Measurements from ENCODE around the gene SNN.

SNN gene

DNA sequence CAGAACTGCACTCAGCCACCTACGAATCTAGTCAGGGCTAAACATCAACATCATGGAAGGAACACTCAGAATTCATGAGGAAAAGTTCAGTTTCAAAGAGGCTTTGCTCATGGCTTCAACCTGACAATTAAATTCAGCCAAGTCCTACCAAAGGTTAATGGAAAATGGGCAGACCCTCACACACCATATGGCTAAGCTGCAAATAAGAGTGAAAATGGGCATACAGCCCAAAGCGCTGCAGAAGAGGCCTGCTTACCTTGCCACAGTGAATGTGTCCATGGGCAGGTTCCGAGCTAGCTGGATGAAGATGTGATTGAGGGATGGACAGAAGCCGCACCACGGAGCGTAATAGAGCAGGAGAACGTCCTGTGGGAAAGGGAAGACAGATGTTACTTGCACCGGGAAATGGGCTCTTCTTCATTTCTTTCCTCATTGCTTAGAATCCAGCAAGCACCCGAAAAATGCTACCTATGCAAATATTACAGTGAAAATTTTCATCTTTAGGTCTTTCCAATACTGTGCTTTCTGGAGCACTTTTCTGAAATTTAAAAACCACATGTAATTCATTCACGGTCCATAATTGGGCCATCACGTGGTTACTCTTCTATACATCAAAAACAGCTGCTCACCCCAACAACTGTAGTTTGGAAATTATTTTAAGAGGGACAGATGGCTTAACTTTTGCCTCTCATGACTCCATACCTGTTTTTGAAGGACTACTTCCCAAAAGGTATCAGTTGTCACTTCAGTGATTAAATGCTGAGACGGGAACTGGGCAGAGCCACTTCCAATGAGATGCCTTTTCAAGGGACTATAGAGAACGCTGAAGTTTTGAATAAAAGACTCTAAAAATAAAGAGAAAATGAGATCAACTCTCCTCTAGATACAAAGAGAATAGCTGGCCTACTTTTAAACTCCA is 19.6 kb downstream of the SNN start:
- no peak for DNase-seq (ENCODE audit: low read depth)
- no peak for TF ChIP-seq CTCF (conservative IDR thresholded peaks at IDR 0.05; ENCODE audit: low read depth, low read length)
- no peak overlapping the region for H3K4me3 ChIP-seq (ENCODE audit: low read length)

GRCh38 chr16:11688520-11688886 is 20.2 kb downstream of the SNN start:
- TF ChIP-seq CTCF (conservative IDR thresholded peaks at IDR 0.05; ENCODE audit: low read depth, low read length): no peak
- no peak overlapping the region for H3K4me3 ChIP-seq (ENCODE audit: low read length)
- DNase-seq (ENCODE audit: low read depth): no peak

- H3K4me3 ChIP-seq (ENCODE audit: low read length): no peak overlapping the region
- DNase-seq (ENCODE audit: low read depth): no peak
- no peak for TF ChIP-seq CTCF (conservative IDR thresholded peaks at IDR 0.05; ENCODE audit: low read depth, low read length)
These were observed 21.0 kb downstream of the SNN start for GRCh38 chr16:11689031-11689840.

GRCh38 chr16:11691235-11691634 is 23.0 kb downstream of the SNN start:
- DNase-seq (ENCODE audit: low read depth): no peak
- no peak for TF ChIP-seq CTCF (conservative IDR thresholded peaks at IDR 0.05; ENCODE audit: low read depth, low read length)
- H3K4me3 ChIP-seq (ENCODE audit: low read length): no peak overlapping the region

DNA sequence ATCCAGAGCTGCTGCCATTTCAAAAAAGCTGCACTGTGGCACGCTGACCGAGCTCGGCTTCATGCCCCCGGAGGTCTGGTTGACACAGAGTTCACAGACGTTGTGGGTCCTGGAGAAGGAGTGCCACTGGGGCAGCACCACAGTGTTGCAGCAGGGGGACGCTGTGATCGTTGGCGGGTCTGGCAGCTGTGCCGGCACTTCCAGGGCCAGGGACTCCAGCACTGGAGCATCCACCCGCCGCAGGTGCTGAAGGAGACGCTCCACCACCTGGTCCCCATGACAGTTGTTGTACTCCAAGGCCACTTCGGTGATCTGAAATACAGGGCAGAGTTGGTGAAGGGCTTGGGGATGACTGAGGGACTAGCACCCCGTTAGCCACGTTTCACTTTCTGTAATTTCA is 23.5 kb downstream of the SNN start:
- no peak for DNase-seq (ENCODE audit: low read depth)
- no peak overlapping the region for H3K4me3 ChIP-seq (ENCODE audit: low read length)
- TF ChIP-seq CTCF (conservative IDR thresholded peaks at IDR 0.05; ENCODE audit: low read depth, low read length): no peak

- no peak for TF ChIP-seq CTCF (conservative IDR thresholded peaks at IDR 0.05; ENCODE audit: low read depth, low read length)
- no peak overlapping the region for H3K4me3 ChIP-seq (ENCODE audit: low read length)
- DNase-seq (ENCODE audit: low read depth): no peak
These were observed 23.9 kb downstream of the SNN start for GRCh38 chr16:11692171-11692570.
